ENCODE results near the gene DMRTC2. TPM values are rescaled to one million over a fixed set of nuclear protein-coding genes. Genes with fewer than 3 reads are reported as not detected.

Gene DMRTC2
- total RNA-seq, 4 donors from 2014 or later = 0.13 TPM; not detected in 3

- Histone ChIP-seq H3K4me3 (replicated peaks in 1 of 3) (no peak overlapping the region), H3K9me3 (no peaks in the 10 kb centered on the region), H3K36me3 (no peaks in the 10 kb centered on the region), H3K27ac (no peak overlapping the region), H3K27me3 (no peaks in the 10 kb centered on the region), H3K4me1 (peaks cover 25 to 32% of the 10 kb centered on the region in 2 donors)
- DNase-seq = no peak
- TF ChIP-seq POLR2A (IDR thresholded peaks at IDR 0.05) (no peak), CTCF (IDR thresholded peaks at IDR 0.05) (no peak)
- WGBS, 2 donors = 52 to 66% methylated on average over 2 of the region's 2 CpGs
- intact Hi-C loops (cut with DNase I) = no loop called here
These were observed 43.0 kb upstream of the DMRTC2 start for GRCh38 chr19:41801792-41802211.

GRCh38 chr19:41802770-41803169 is 42.1 kb upstream of the DMRTC2 start:
- Histone ChIP-seq H3K36me3 (no peaks in the 10 kb centered on the region), H3K4me3 (replicated peaks in 1 of 3) (no peak overlapping the region), H3K9me3 (no peaks in the 10 kb centered on the region), H3K27ac (no peak overlapping the region), H3K4me1 (peaks cover 24 to 30% of the 10 kb centered on the region in 2 donors), H3K27me3 (no peaks in the 10 kb centered on the region)
- DNase-seq = no peak
- TF ChIP-seq POLR2A (IDR thresholded peaks at IDR 0.05) (no peak), CTCF (IDR thresholded peaks at IDR 0.05) (no peak)
- WGBS, 2 donors = 88% methylated on average over 2 of the region's 2 CpGs
- intact Hi-C loops (cut with DNase I) = no loop called here

GRCh38 chr19:41804336-41804735 is 40.5 kb upstream of the DMRTC2 start:
- H3K27me3 ChIP-seq = no peaks in the 10 kb centered on the region
- no peak overlapping the region for H3K27ac ChIP-seq
- no peak for TF ChIP-seq CTCF (IDR thresholded peaks at IDR 0.05)
- no peak for TF ChIP-seq POLR2A (IDR thresholded peaks at IDR 0.05)
- peaks cover 8 to 17% of the 10 kb centered on the region in 2 donors for H3K4me1 ChIP-seq
- H3K4me3 ChIP-seq (replicated peaks in 1 of 3) = no peak overlapping the region
- intact Hi-C loops (cut with DNase I) = no loop called here
- H3K9me3 ChIP-seq = no peaks in the 10 kb centered on the region
- no peak for DNase-seq
- no peaks in the 10 kb centered on the region for H3K36me3 ChIP-seq
- 86 to 89% methylated on average over 3 of the region's 3 CpGs for WGBS, 2 donors

GRCh38 chr19:41807176-41807575 is 37.7 kb upstream of the DMRTC2 start:
- TF ChIP-seq CTCF (IDR thresholded peaks at IDR 0.05) (no peak), POLR2A (IDR thresholded peaks at IDR 0.05) (no peak)
- intact Hi-C loops (cut with DNase I) = no loop called here
- WGBS, 2 donors = 85 to 89% methylated on average over 3 of the region's 3 CpGs

GRCh38 chr19:41808663-41809566 is 35.9 kb upstream of the DMRTC2 start:
- Histone ChIP-seq H3K4me1 (no peaks in the 10 kb centered on the region), H3K27ac (no peak overlapping the region), H3K4me3 (replicated peaks in 1 of 3) (no peak overlapping the region), H3K9me3 (no peaks in the 10 kb centered on the region), H3K27me3 (no peaks in the 10 kb centered on the region), H3K36me3 (no peaks in the 10 kb centered on the region)
- 79 to 88% methylated on average over 16 of the region's 16 CpGs for WGBS, 2 donors
- intact Hi-C loops (cut with DNase I) = no loop called here
- TF ChIP-seq CTCF (IDR thresholded peaks at IDR 0.05) = no peak
- no peak for TF ChIP-seq POLR2A (IDR thresholded peaks at IDR 0.05)
- DNase-seq = no peak

More at GRCh38 chr19:41807176-41807575, 37.7 kb upstream of the DMRTC2 start:
- Histone ChIP-seq H3K27ac (no peak overlapping the region), H3K9me3 (no peaks in the 10 kb centered on the region), H3K4me1 (peaks cover 0 to 3% of the 10 kb centered on the region in 2 donors), H3K36me3 (no peaks in the 10 kb centered on the region), H3K27me3 (no peaks in the 10 kb centered on the region), H3K4me3 (replicated peaks in 1 of 3) (no peak overlapping the region)
- DNase-seq = no peak

All from thyroid gland (tissue), 4 donors.